Thyroid gland (tissue), 4 donors: ENCODE results near the gene CCND3. TPM values are rescaled to one million over a fixed set of nuclear protein-coding genes. Genes with fewer than 3 reads are reported as not detected.
A peak's percentile ranks its signal among the peaks of the same experiment; 100 is the strongest.

Experiments
- DNase-seq, 2 donors: peaks; one replicate each; pipeline ENCODE4 v3.0.0-alpha.2; 2019
- H3K27ac ChIP-seq, 3 donors: fragments of 200-600 bp; sonication (generic); 1 replicate in 2 of 3; 2 replicates in 1 of 3; pipeline ENCODE4 v1.5.1; 2016 to 2019; ENCODE audit warnings: mild to moderate bottlenecking in 1 of 3, moderate library complexity in 1 of 3
- H3K27me3 ChIP-seq: fragments of 200-600 bp; sonication (generic); one replicate; pipeline ENCODE4 v1.5.1; 2019
- H3K36me3 ChIP-seq, 2 donors: fragments of 200-600 bp; sonication (generic); one replicate each; pipeline ENCODE4 v1.5.1; 2016 to 2019
- H3K4me1 ChIP-seq, 2 donors: fragments of 200-600 bp; sonication (generic); one replicate each; pipeline ENCODE4 v1.5.1; 2017 to 2019
- H3K4me3 ChIP-seq, 3 donors: fragments of 200-600 bp; sonication (generic); replicated peaks in 1 of 3; 1 replicate in 2 of 3; 2 replicates in 1 of 3; pipeline ENCODE4 v1.5.1; 2016; ENCODE audit warnings: mild to moderate bottlenecking in 1 of 3
- H3K9me3 ChIP-seq: fragments of 200-600 bp; sonication (generic); one replicate; pipeline ENCODE4 v1.5.1; 2017
- POLR2A ChIP-seq, 2 donors: fragments of 450-650 bp; IDR thresholded peaks; one replicate each; pipeline ENCODE4 v1.6.1; 2017; ENCODE audit warnings: antibody characterized with exemption in 2 of 2, mild to moderate bottlenecking in 2 of 2, moderate library complexity in 1 of 2
- WGBS, 2 donors: methylation state at CpG; one replicate each; pipeline ENCODE4 v1.1.5; 2017; 5-methylcytosine and 5-hydroxymethylcytosine counted together
- intact Hi-C: fragments of 100-400 bp; cut with DNase I; formaldehyde crosslinking; loops from one replicate; pipeline ENCODE4 v1.15.1; 2023
- total RNA-seq, 4 donors: library from RNA; depleted of rRNA; stranded (reverse); fragments of >200 nt; gene quantifications; one replicate each; pipeline ENCODE4 v1.2.3, GENCODE V29; 2016
- TF ChIP-seq, protein P1 (sequence below), 6 experiments: fragments of 200-600 bp in 3 of 6; fragments of 450-650 bp in 3 of 6; sonication (generic) in 3 of 6; IDR thresholded peaks; one replicate each; pipeline ENCODE4 v1.5.1; 2016 to 2019; ENCODE audit warnings: antibody characterized with exemption in 6 of 6, mild to moderate bottlenecking in 2 of 6, inconsistent platforms in 1 of 6, moderate library complexity in 1 of 6

Gene CCND3
- total RNA-seq = 100 to 1,000 TPM; 103 to 204 (median 166) TPM

GRCh38 chr6:41941280-41942066 is at the start of gene CCND3:
CCND3 (minus strand) TSS chr6:41941808; CDS start chr6:41941649, 159 bp downstream.
- TF ChIP-seq, protein P1, sequence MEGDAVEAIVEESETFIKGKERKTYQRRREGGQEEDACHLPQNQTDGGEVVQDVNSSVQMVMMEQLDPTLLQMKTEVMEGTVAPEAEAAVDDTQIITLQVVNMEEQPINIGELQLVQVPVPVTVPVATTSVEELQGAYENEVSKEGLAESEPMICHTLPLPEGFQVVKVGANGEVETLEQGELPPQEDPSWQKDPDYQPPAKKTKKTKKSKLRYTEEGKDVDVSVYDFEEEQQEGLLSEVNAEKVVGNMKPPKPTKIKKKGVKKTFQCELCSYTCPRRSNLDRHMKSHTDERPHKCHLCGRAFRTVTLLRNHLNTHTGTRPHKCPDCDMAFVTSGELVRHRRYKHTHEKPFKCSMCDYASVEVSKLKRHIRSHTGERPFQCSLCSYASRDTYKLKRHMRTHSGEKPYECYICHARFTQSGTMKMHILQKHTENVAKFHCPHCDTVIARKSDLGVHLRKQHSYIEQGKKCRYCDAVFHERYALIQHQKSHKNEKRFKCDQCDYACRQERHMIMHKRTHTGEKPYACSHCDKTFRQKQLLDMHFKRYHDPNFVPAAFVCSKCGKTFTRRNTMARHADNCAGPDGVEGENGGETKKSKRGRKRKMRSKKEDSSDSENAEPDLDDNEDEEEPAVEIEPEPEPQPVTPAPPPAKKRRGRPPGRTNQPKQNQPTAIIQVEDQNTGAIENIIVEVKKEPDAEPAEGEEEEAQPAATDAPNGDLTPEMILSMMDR (IDR thresholded peaks at IDR 0.05) = no peak
- peak in 1 of 2 donors; percentile 85 for TF ChIP-seq POLR2A (IDR thresholded peaks at IDR 0.05)

DNA sequence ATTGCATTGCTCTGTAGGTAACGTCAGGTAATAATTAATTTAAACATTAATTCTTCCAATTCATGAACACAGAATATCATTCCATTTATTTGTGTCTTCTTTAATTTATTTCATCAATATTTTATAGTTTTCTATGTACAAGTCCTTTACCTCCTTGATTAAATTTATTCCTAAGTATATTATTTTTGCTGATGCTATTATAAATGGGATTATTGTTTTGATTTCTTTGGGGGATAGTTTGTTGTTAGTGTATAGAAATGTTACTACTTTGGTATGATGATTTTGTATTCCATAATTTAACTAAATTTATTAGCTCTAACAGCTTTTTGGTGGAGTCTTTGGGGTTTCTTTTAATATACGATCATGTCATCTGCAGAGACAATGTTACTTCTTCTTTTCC is 44.7 kb upstream of the CCND3 start:
- Histone ChIP-seq H3K4me1 (no peaks in the 10 kb centered on the region), H3K27ac (no peak overlapping the region), H3K27me3 (no peaks in the 10 kb centered on the region), H3K36me3 (no peaks in the 10 kb centered on the region), H3K9me3 (no peaks in the 10 kb centered on the region), H3K4me3 (no peak overlapping the region)
- intact Hi-C loops = no loop called here
- DNase-seq = no peak
- TF ChIP-seq, protein P1 (IDR thresholded peaks at IDR 0.05) = no peak
- TF ChIP-seq POLR2A (IDR thresholded peaks at IDR 0.05) = no peak
- WGBS, 2 donors = 96 to 99% methylated on average over 2 of the region's 2 CpGs

More at GRCh38 chr6:41941280-41942066, at the start of gene CCND3:
- no peaks in the 10 kb centered on the region for H3K9me3 ChIP-seq
- peak within 1 kb of the TSS in 2 of 3 donors; percentile 44 to 72 for H3K4me3 ChIP-seq
- no peaks in the 10 kb centered on the region for H3K27me3 ChIP-seq
- 0% methylated on average over 7 to 8 of the region's 87 CpGs for WGBS, 2 donors
- H3K4me1 ChIP-seq = peaks cover 20 to 38% of the 10 kb centered on the region in 2 donors
- H3K27ac ChIP-seq = peak within 1 kb of the TSS; percentile 23 to 74 (median 69)
- intact Hi-C loops = no loop called here
- peak; percentile 94 to 95 for DNase-seq
- H3K36me3 ChIP-seq = peaks cover 0 to 4% of the 10 kb centered on the region in 2 donors

- H3K36me3 ChIP-seq = no peaks in the 10 kb centered on the region
- no peak overlapping the region for H3K27ac ChIP-seq
- WGBS, 2 donors = 58 to 60% methylated on average over 4 of the region's 4 CpGs
- H3K4me3 ChIP-seq = no peak overlapping the region
- H3K9me3 ChIP-seq = no peaks in the 10 kb centered on the region
- TF ChIP-seq POLR2A (IDR thresholded peaks at IDR 0.05) = no peak
- TF ChIP-seq, protein P1 (IDR thresholded peaks at IDR 0.05) = no peak
- DNase-seq = no peak
- intact Hi-C loops = no loop called here
- H3K4me1 ChIP-seq = no peaks in the 10 kb centered on the region
- H3K27me3 ChIP-seq = no peaks in the 10 kb centered on the region
Measured at GRCh38 chr6:41984623-41985022, 43.0 kb upstream of the CCND3 start.

DNA sequence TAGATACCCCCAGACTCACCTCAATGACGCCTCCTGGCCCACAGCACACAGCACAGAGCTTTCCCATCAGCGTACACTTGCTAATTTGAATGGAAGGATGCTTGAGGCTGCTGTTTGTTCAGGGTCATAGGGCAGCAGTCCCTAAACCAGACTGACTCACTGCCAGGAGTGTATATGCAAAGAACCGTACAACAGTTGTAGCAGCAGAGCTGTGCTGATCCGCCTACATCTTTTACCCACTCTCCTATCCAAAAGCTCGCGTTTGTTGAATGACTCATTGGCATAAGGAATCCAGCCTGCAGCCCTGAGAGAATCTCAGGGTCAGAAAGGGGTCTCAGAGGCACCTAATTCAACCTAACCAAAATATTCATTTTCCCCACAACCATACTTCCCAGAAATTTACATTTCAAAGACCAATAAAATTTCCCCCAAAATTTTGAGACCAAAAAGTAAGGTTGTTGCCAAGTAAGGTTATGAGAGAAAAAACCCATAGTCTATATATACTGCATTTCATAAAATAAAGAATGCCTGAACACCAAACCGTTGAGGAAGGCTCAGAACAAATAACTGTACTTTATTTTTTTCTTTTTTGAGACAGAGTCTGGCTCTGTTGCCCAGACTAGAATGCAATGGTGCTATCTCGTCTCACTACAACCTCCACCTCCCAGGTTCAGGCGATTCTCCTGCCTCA is 35.3 kb upstream of the CCND3 start:
- no peak for DNase-seq
- Histone ChIP-seq H3K9me3 (no peaks in the 10 kb centered on the region), H3K4me1 (no peaks in the 10 kb centered on the region), H3K36me3 (no peaks in the 10 kb centered on the region), H3K4me3 (no peak overlapping the region), H3K27me3 (no peaks in the 10 kb centered on the region), H3K27ac (no peak overlapping the region)
- 77 to 80% methylated on average over 9 of the region's 9 CpGs for WGBS, 2 donors
- TF ChIP-seq, protein P1 (IDR thresholded peaks at IDR 0.05) = no peak
- TF ChIP-seq POLR2A (IDR thresholded peaks at IDR 0.05) = no peak
- intact Hi-C loops = no loop called here

- Histone ChIP-seq H3K4me3 (no peak overlapping the region), H3K9me3 (no peaks in the 10 kb centered on the region), H3K27me3 (no peaks in the 10 kb centered on the region), H3K4me1 (peaks cover 3 to 4% of the 10 kb centered on the region in 2 donors), H3K36me3 (no peaks in the 10 kb centered on the region), H3K27ac (no peak overlapping the region)
- intact Hi-C loops = no loop called here
- WGBS, 2 donors = 82 to 93% methylated on average over 4 of the region's 4 CpGs
- no peak for TF ChIP-seq POLR2A (IDR thresholded peaks at IDR 0.05)
- TF ChIP-seq, protein P1 (IDR thresholded peaks at IDR 0.05) = no peak
- DNase-seq = no peak
Measured at GRCh38 chr6:41975276-41975675, 33.7 kb upstream of the CCND3 start.
